A673 (cell line): ENCODE results near the gene ZNF100.

ENCODE experiments used
- CTCF ChIP-seq: fragments of 300-800, 200-600 bp; sonication (generic); conservative IDR thresholded peaks from 2 replicates; pipeline ENCODE4 v1.5.1; 2017; ENCODE audit warnings: low read depth, mild to moderate bottlenecking, antibody characterized with exemption, low read length, moderate library complexity, mixed read lengths
- EZH2 ChIP-seq: fragments of 200-600 bp; sonication (generic); IDR thresholded peaks from 2 replicates; pipeline ENCODE4 v1.6.1; 2017; ENCODE audit warnings: borderline replicate concordance, low read depth, mild to moderate bottlenecking, mixed read lengths, antibody characterized with exemption, low read length; ENCODE audit not compliant: poor library complexity, severe bottlenecking

DNA sequence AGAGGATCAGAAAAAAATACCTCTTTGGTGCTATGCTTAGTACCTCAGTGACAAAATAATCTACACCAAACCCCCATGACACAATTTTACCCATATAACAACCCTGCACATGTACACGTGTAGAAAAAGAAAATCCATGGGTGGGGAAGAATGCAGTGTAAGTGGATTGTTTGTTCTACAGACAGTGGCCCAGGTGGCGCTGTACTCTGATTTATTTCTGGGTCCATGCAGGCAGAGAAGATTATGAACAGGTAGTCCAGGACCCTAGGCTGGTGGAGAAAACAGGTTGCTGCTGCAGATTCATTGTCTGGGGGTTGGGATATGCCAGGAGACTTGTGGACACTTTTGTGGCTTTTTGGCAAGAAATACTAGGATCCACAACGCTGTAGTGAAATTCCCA is 9.1 kb downstream of the ZNF100 start:
- TF ChIP-seq CTCF (no peak), EZH2 (no peak)
